ENCODE data around the gene TSPAN5.

GRCh38 chr4:98556451-98556850 is 102.0 kb downstream of the TSPAN5 start:
- no peak for TF ChIP-seq POLR2A (IDR thresholded peaks at IDR 0.05; ENCODE audit: low read length)
- TF ChIP-seq GATA1 (IDR thresholded peaks at IDR 0.05; ENCODE audit: low read depth, low read length), result no peak
